ENCODE measurements around the gene CCND3.

- TF ChIP-seq EZH2 (IDR thresholded peaks at IDR 0.05; ENCODE audit: insufficient read depth, poor library complexity, severe bottlenecking) (no peak), EZH2phosphoT487 (IDR thresholded peaks at IDR 0.05; ENCODE audit: insufficient read depth, low read depth) (no peak)
These were observed 40.7 kb downstream of the CCND3 start for GRCh38 chr6:41900861-41901260.

All from GM23248 (cell line).